HEK293T (cell line): Measurements from ENCODE around the gene MYO9A.

ENCODE experiments used
- ELF4 ChIP-seq: fragments of 450-650 bp; IDR thresholded peaks from 2 replicates; pipeline ENCODE4 v1.6.1; 2017; ENCODE audit warnings: antibody characterized with exemption
- FOXM1 ChIP-seq: fragments of 450-650 bp; IDR thresholded peaks from 2 replicates; pipeline ENCODE4 v1.6.1; 2017; ENCODE audit warnings: mild to moderate bottlenecking, borderline replicate concordance
- PKNOX1 ChIP-seq: fragments of 450-650 bp; IDR thresholded peaks from 2 replicates; pipeline ENCODE4 v1.6.1; 2016
- SP1 ChIP-seq: fragments of 450-650 bp; IDR thresholded peaks from 2 replicates; pipeline ENCODE4 v1.6.1; 2017
- SUZ12 ChIP-seq: fragments of 450-650 bp; IDR thresholded peaks from 2 replicates; pipeline ENCODE4 v1.6.1; 2016; ENCODE audit warnings: mild to moderate bottlenecking
- TARDBP ChIP-seq: fragments of 450-650 bp; IDR thresholded peaks from 2 replicates; pipeline ENCODE4 v1.6.1; 2016

GRCh38 chr15:72033711-72034110 lies 84.2 kb downstream of the MYO9A start:
- TF ChIP-seq SUZ12: no peak
- TF ChIP-seq PKNOX1: no peak
- TF ChIP-seq FOXM1: no peak
- no peak for TF ChIP-seq SP1
- TF ChIP-seq ELF4: no peak
- no peak for TF ChIP-seq TARDBP
